ENCODE measurements around the gene PPFIBP1. TPM values are rescaled to one million over a fixed set of nuclear protein-coding genes. Genes with fewer than 3 reads are reported as not detected.

The PPFIBP1 gene
- total RNA-seq, 2 donors from 2014 or later, result 40.1 to 44.7 TPM

GRCh38 chr12:27703720-27704452 lies 179.9 kb downstream of the PPFIBP1 start:
- Histone ChIP-seq H3K36me3 (no peaks in the 10 kb centered on the region), H3K9me3 (no peaks in the 10 kb centered on the region), H3K9ac (ENCODE audit: low read depth in 2 of 2, low read length in 2 of 2) (no peak overlapping the region), H3K27me3 (no peaks in the 10 kb centered on the region), H3K4me1 (no peaks in the 10 kb centered on the region), H3K27ac (no peak overlapping the region), H3K4me3 (no peak overlapping the region)
- peak; percentile 91 for DNase-seq
- intact Hi-C loops (cut with DNase I), result loop anchor here (5.0 kb wide), 1 partner anchor 267 kb away; no protein-coding TSS in a partner anchor
- TF ChIP-seq CTCF (IDR thresholded peaks at IDR 0.05), result peak; percentile 87

GRCh38 chr12:27705263-27705662 lies 181.3 kb downstream of the PPFIBP1 start:
- Histone ChIP-seq H3K4me1 (no peaks in the 10 kb centered on the region), H3K27me3 (no peaks in the 10 kb centered on the region), H3K9ac (ENCODE audit: low read depth in 2 of 2, low read length in 2 of 2) (no peak overlapping the region), H3K36me3 (no peaks in the 10 kb centered on the region), H3K27ac (no peak overlapping the region), H3K4me3 (no peak overlapping the region), H3K9me3 (no peaks in the 10 kb centered on the region)
- DNase-seq, result no peak
- no peak for TF ChIP-seq CTCF (IDR thresholded peaks at IDR 0.05)
- intact Hi-C loops (cut with DNase I), result no loop called here

- no peaks in the 10 kb centered on the region for H3K27me3 ChIP-seq
- H3K4me1 ChIP-seq, result no peaks in the 10 kb centered on the region
- H3K27ac ChIP-seq, result no peak overlapping the region
- no peaks in the 10 kb centered on the region for H3K36me3 ChIP-seq
- intact Hi-C loops (cut with DNase I), result no loop called here
- no peaks in the 10 kb centered on the region for H3K9me3 ChIP-seq
- TF ChIP-seq CTCF (IDR thresholded peaks at IDR 0.05), result no peak
- no peak for DNase-seq
- H3K4me3 ChIP-seq, result no peak overlapping the region
- no peak overlapping the region for H3K9ac ChIP-seq (ENCODE audit: low read depth in 2 of 2, low read length in 2 of 2)
These were observed 183.2 kb downstream of the PPFIBP1 start for GRCh38 chr12:27707216-27707615.

GRCh38 chr12:27709212-27709931 lies 185.4 kb downstream of the PPFIBP1 start:
- Histone ChIP-seq H3K27ac (peak overlapping the region; percentile 87), H3K9ac (ENCODE audit: low read depth in 2 of 2, low read length in 2 of 2) (no peak overlapping the region), H3K27me3 (no peaks in the 10 kb centered on the region), H3K4me1 (no peaks in the 10 kb centered on the region), H3K9me3 (no peaks in the 10 kb centered on the region), H3K36me3 (no peaks in the 10 kb centered on the region), H3K4me3 (peak overlapping the region; percentile 98)
- intact Hi-C loops (cut with DNase I), result no loop called here
- TF ChIP-seq CTCF (IDR thresholded peaks at IDR 0.05), result no peak
- DNase-seq, result no peak

GRCh38 chr12:27709932-27710591 lies 186.1 kb downstream of the PPFIBP1 start:
- Histone ChIP-seq H3K9ac (ENCODE audit: low read depth in 2 of 2, low read length in 2 of 2) (peak overlapping the region; percentile 48 to 93), H3K27ac (peak overlapping the region; percentile 87), H3K4me3 (peak overlapping the region; percentile 98), H3K36me3 (no peaks in the 10 kb centered on the region), H3K9me3 (no peaks in the 10 kb centered on the region), H3K27me3 (no peaks in the 10 kb centered on the region), H3K4me1 (no peaks in the 10 kb centered on the region)
- DNase-seq, result peak; percentile 40
- no peak for TF ChIP-seq CTCF (IDR thresholded peaks at IDR 0.05)
- intact Hi-C loops (cut with DNase I), result no loop called here

Measured in colonic mucosa (tissue), 4 donors.